ENCODE results near the gene CILP2.

DNA sequence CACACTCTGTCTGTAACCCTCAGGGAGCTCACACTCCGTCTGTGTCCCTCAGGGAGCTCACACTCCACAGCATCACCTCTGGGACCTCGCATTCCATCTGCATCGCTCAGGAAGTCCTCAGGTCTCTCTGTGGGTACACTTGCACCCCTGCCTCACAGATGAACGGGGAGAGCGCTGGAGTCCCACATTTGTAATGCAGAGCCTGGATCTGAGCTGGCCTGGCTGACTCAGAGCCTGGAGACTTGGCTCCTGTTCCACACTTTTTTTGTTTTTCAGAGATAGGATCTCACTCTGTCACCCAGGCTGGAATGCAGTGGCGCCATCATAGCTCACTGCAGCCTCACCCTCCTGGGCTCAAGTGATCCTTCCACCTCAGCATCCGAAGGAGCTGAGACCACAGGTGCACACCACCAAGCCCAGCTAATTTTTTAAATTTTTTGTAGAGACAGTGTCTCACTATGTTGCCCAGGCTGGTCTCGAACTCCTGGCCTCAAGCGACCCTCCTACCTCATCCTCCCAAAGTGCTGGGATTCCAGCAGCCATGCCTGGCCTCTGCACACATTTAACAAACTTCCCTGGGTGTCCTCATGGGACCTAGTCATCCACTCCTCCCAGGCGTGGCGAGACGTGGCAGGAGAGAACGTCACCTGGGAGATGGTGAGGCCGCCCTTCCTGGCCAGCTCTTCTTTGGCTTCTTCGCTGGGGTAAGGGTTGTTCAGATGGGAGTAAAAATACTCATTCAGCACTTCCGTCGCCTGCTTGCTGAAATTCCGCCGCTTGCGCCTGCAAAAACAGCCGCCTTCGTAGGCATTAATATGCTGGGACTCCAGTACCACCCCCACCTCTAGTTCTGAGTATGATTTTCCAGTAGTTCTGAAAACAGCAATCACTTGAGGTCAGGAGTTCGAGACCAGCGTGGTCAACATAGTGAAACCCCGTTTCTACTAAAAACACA is 31.0 kb downstream of the CILP2 start:
- TF ChIP-seq, protein P1, sequence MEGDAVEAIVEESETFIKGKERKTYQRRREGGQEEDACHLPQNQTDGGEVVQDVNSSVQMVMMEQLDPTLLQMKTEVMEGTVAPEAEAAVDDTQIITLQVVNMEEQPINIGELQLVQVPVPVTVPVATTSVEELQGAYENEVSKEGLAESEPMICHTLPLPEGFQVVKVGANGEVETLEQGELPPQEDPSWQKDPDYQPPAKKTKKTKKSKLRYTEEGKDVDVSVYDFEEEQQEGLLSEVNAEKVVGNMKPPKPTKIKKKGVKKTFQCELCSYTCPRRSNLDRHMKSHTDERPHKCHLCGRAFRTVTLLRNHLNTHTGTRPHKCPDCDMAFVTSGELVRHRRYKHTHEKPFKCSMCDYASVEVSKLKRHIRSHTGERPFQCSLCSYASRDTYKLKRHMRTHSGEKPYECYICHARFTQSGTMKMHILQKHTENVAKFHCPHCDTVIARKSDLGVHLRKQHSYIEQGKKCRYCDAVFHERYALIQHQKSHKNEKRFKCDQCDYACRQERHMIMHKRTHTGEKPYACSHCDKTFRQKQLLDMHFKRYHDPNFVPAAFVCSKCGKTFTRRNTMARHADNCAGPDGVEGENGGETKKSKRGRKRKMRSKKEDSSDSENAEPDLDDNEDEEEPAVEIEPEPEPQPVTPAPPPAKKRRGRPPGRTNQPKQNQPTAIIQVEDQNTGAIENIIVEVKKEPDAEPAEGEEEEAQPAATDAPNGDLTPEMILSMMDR (conservative IDR thresholded peaks at IDR 0.05; ENCODE audit: low read depth, low read length): no peak
- no peak for TF ChIP-seq EZH2phosphoT487 (IDR thresholded peaks at IDR 0.05; ENCODE audit: borderline replicate concordance, low read length)

Measured in PC-3 (cell line).